B cell (primary cell): ENCODE data around the gene HIPK1. TPM values are rescaled to one million over a fixed set of nuclear protein-coding genes. Genes with fewer than 3 reads are reported as not detected.

Source experiments
- ATAC-seq: fragments of 200-7000 bp; cut with Tn5 transposase; one replicate; pipeline ENCODE4 v1.10.0; 2021; ENCODE audit warnings: low read depth, mild to moderate bottlenecking, moderate number of reproducible peaks, moderate library complexity
- CTCF ChIA-PET: fragments of 350-600 bp; sonication (Branson Sonifier 250); formaldehyde crosslinking; loops from one replicate; lab custom pipeline; 2021; ENCODE audit warnings: antibody characterized with exemption, inconsistent platforms; lab: Charles Lee
- POLR2A ChIA-PET: fragments of 350-600 bp; sonication (Branson Sonifier 250); formaldehyde crosslinking; loops from one replicate; lab custom pipeline; 2021; ENCODE audit warnings: antibody characterized with exemption; lab: Charles Lee
- DNase-seq: peaks from one replicate; pipeline ENCODE4 v3.0.0; 2013
- H2AFZ ChIP-seq: 2 replicates; pipeline ENCODE4 v1.6.1; 2012; ENCODE audit warnings: mild to moderate bottlenecking, low read depth, low read length; ENCODE audit not compliant: insufficient read depth, poor library complexity, severe bottlenecking
- H3K27ac ChIP-seq, 2 donors: 1 replicate in 1 of 2; 2 replicates in 1 of 2; pipeline ENCODE4 v1.5.1; 2012 to 2013; ENCODE audit warnings: low read length in 2 of 2, mild to moderate bottlenecking in 2 of 2, moderate library complexity in 1 of 2
- H3K27me3 ChIP-seq, 4 experiments: fragments of 200-600 bp in 1 of 4; sonication (generic) in 1 of 4; replicated peaks in 1 of 4; 1 replicate in 2 of 4; 2 replicates in 2 of 4; pipeline versions ENCODE4 v1.6.1 to v1.7.0; 2013 to 2016; ENCODE audit warnings: low read length in 3 of 4, mild to moderate bottlenecking in 2 of 4, mixed read lengths in 1 of 4, moderate library complexity in 1 of 4; ENCODE audit not compliant: insufficient read depth in 4 of 4, control insufficient read depth in 3 of 4; ENCODE audit errors: control extremely low read depth in 1 of 4
- H3K36me3 ChIP-seq, 2 experiments: replicated peaks in 1 of 2; 1 replicate in 1 of 2; 2 replicates in 1 of 2; pipeline versions ENCODE4 v1.6.1 to v1.7.1; 2013; ENCODE audit warnings: low read length in 1 of 2; ENCODE audit not compliant: insufficient read depth in 2 of 2, control insufficient read depth in 1 of 2; ENCODE audit errors: control extremely low read depth in 1 of 2, extremely low read depth in 1 of 2
- H3K4me1 ChIP-seq, 2 donors: fragments of 200-600 bp in 1 of 2; sonication (generic) in 1 of 2; 1 replicate in 1 of 2; 2 replicates in 1 of 2; pipeline versions ENCODE4 v1.5.1 to v1.6.1; 2013 to 2017; ENCODE audit warnings: low read length in 2 of 2; ENCODE audit not compliant: control insufficient read depth in 2 of 2, insufficient read depth in 2 of 2
- H3K4me2 ChIP-seq: replicated peaks from 2 replicates; pipeline ENCODE3; 2012; ENCODE audit warnings: mild to moderate bottlenecking, low read depth, low read length; ENCODE audit not compliant: poor library complexity, severe bottlenecking
- H3K4me3 ChIP-seq, 5 experiments: fragments of 200-600 bp in 1 of 5; sonication (generic) in 1 of 5; 1 replicate in 3 of 5; 2 replicates in 2 of 5; pipeline versions ENCODE4 v1.5.1 to v1.7.0; 2011 to 2016; ENCODE audit warnings: low read length in 4 of 5, mild to moderate bottlenecking in 4 of 5, low read depth in 2 of 5, control low read depth in 1 of 5, moderate library complexity in 1 of 5; ENCODE audit not compliant: insufficient read depth in 1 of 5; ENCODE audit errors: control extremely low read depth in 1 of 5, extremely low read depth in 1 of 5
- H3K79me2 ChIP-seq: fragments of 200-600 bp; sonication (generic); one replicate; pipeline ENCODE4 v1.6.0; 2016; ENCODE audit warnings: low read length; ENCODE audit not compliant: control insufficient read depth, insufficient read depth
- H3K9ac ChIP-seq: fragments of 200-600 bp; sonication (generic); 2 replicates; pipeline ENCODE4 v1.6.1; 2017; ENCODE audit warnings: mild to moderate bottlenecking, low read length, moderate library complexity
- H3K9me3 ChIP-seq, 3 donors: one replicate each; pipeline versions ENCODE4 v1.6.1 to v1.7.1; 2013; ENCODE audit warnings: low read length in 2 of 3; ENCODE audit not compliant: control insufficient read depth in 2 of 3, insufficient read depth in 1 of 3; ENCODE audit errors: control extremely low read depth in 1 of 3
- H4K20me1 ChIP-seq: 2 replicates; pipeline ENCODE4 v1.6.0; 2012; ENCODE audit warnings: mild to moderate bottlenecking, low read length; ENCODE audit not compliant: insufficient read depth, control insufficient read depth, poor library complexity, severe bottlenecking
- H3K27ac Mint-ChIP-seq: one replicate; pipeline ENCODE4 v1.8.0; 2021; ENCODE audit warnings: mixed read lengths
- H3K27me3 Mint-ChIP-seq: one replicate; pipeline ENCODE4 v1.8.0; 2021; ENCODE audit warnings: mixed read lengths
- H3K4me1 Mint-ChIP-seq: one replicate; pipeline ENCODE4 v1.8.0; 2021; ENCODE audit warnings: mixed read lengths
- H3K4me3 Mint-ChIP-seq: one replicate; pipeline ENCODE4 v1.8.0; 2021; ENCODE audit warnings: mixed read lengths
- H3K9me3 Mint-ChIP-seq: one replicate; pipeline ENCODE4 v1.8.0; 2022; ENCODE audit warnings: mixed read lengths; ENCODE audit not compliant: insufficient read depth
- CTCF ChIP-seq: fragments of 200-600 bp; IDR thresholded peaks from one replicate; pipeline ENCODE4 v1.8.0; 2022; ENCODE audit warnings: antibody characterized with exemption, mild to moderate bottlenecking
- EZH2 ChIP-seq: IDR thresholded peaks from 2 replicates; pipeline ENCODE4 v1.6.1; 2012; ENCODE audit warnings: borderline replicate concordance, low read depth, mild to moderate bottlenecking, moderate library complexity, low read length; ENCODE audit not compliant: insufficient read depth, poor library complexity, severe bottlenecking
- WGBS: methylation state at CpG from one replicate; pipeline ENCODE4 v1.1.5; 2013; ENCODE audit warnings: missing lambda C conversion rate; ENCODE audit not compliant: insufficient coverage; 5-methylcytosine and 5-hydroxymethylcytosine counted together
- intact Hi-C: fragments of 100-400 bp; cut with micrococcal nuclease; formaldehyde crosslinking; loops from one replicate; pipeline ENCODE4 v1.10.0; 2022
- polyA plus RNA-seq: library from polyadenylated mRNA; depleted of rRNA; stranded (reverse); fragments of >200 nt; gene quantifications from 2 replicates; pipeline ENCODE4 v1.2.3, GENCODE V29; 2012
- total RNA-seq, 2 donors: library from RNA; stranded (reverse); fragments of 120-200 nt in 1 of 2; gene quantifications; 1 replicate in 1 of 2; 2 replicates in 1 of 2; pipeline versions ENCODE4 v1.2.3 to v1.2.4, GENCODE V29; 2013 to 2022

HIPK1 gene
- total and polyA plus RNA-seq, 2 donors (not counting 1 experiment from before 2014, with no cell fraction given) = 13.6 to 48.0 TPM

GRCh38 chr1:113891631-113892220 lies 37.4 kb upstream of the HIPK1 start:
- POLR2A ChIA-PET = no interaction called here

More at GRCh38 chr1:113891631-113892220, 37.4 kb upstream of the HIPK1 start:
- no peaks in the 10 kb centered on the region for H3K27me3 Mint-ChIP-seq
- Histone ChIP-seq H3K27ac (no peak overlapping the region), H3K4me2 (no peak overlapping the region), H3K36me3 (peaks cover 0 to 22% of the 10 kb centered on the region in 2 experiments), H3K9ac (no peak overlapping the region), H3K4me1 (no peaks in the 10 kb centered on the region), H3K27me3 (no peaks in the 10 kb centered on the region), H3K79me2 (no peaks in the 10 kb centered on the region), H2AFZ (no peak overlapping the region), H4K20me1 (no peaks in the 10 kb centered on the region), H3K9me3 (no peaks in the 10 kb centered on the region), H3K4me3 (no peak overlapping the region)
- ATAC-seq = no peak
- WGBS = 97% methylated on average over 9 of the region's 11 CpGs
- no peak overlapping the region for H3K4me3 Mint-ChIP-seq
- no peaks in the 10 kb centered on the region for H3K4me1 Mint-ChIP-seq
- CTCF ChIA-PET = interaction anchor here (0.7 to 1.5 kb wide), 2 partner anchors 12 to 33 kb away, joined by 3 to 4 read pairs; partner anchors contain the start of gene AP4B1
- TF ChIP-seq EZH2 (no peak), CTCF (no peak)
- H3K27ac Mint-ChIP-seq = no peak overlapping the region
- intact Hi-C loops = no loop called here
- no peak for DNase-seq
- H3K9me3 Mint-ChIP-seq = no peaks in the 10 kb centered on the region
